Measurements from ENCODE around the gene EEFSEC. TPM values are rescaled to one million over a fixed set of nuclear protein-coding genes. Genes with fewer than 3 reads are reported as not detected.

Gene EEFSEC
- total RNA-seq, 1 experiment from 2014 or later, result 9.5 TPM

DNA sequence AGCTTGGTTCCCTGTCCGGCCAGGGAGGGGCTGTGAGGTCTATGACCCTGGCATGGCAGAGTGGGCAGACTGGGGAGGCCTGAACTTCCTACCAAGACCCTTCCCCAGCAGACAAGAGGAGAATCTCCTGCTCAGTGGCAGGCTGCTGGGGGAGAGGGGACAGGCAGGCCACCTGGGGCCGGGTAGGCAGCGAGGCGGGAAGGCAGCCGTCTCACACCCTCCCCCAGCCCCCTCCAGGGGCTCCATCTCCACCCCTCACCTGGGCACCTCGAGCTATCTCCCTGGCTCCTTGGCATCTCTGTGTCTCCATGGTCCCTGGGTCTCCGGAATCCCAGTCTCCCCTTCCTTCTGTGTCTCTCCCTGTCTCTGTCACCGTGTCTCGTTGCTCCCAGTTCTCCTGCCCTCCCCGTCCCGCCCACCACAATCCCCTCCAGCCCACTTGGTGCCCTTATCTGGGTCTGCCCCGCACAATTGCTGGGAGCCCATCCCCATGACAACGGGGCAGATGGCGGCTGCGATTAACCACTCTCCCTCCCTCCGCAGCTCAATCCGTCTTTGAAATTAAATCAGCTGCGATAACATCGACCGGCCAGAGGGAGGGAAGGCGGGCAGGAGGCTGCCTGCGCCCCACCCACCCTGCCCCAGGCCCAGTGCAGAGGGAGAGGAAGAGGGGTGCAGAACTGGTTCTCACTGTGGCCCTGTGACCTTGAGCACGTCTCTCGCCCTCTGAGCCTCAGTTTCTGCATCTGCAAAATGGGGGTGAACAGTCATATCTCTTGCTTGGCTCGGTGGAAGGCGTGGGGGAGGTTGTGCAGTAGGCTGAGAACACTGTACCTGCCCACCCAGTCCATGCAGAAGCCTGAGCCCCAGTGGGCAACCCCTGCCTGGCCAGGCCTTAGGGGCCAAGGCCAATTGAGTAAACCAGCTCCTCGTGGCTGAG lies 303.8 kb downstream of the EEFSEC start:
- no peak overlapping the region for H2AK5ac ChIP-seq (ENCODE audit: insufficient read length, low read length)

More for the DNA sequence above, 303.8 kb downstream of the EEFSEC start:
- Histone ChIP-seq H3K18ac (ENCODE audit: insufficient read length, low read depth, low read length) (no peak overlapping the region), H3K9ac (ENCODE audit: extremely low read depth, insufficient read length, low read length) (no peak overlapping the region), H3K23ac (ENCODE audit: insufficient read length, low read depth, low read length) (no peak overlapping the region), H3K27me3 (ENCODE audit: insufficient read depth, low read length) (no peaks in the 10 kb centered on the region), H2AFZ (ENCODE audit: low read length) (no peak overlapping the region), H3K4me1 (ENCODE audit: insufficient read depth, low read length) (no peaks in the 10 kb centered on the region), H4K91ac (ENCODE audit: insufficient read length, low read depth, low read length) (no peak overlapping the region), H2BK15ac (ENCODE audit: low read depth, low read length) (no peak overlapping the region), H3K4me2 (ENCODE audit: insufficient read depth, insufficient read length, low read length) (no peak overlapping the region), H3K4ac (ENCODE audit: low read depth, low read length) (no peak overlapping the region), H3K79me1 (ENCODE audit: insufficient read depth, low read depth, low read length, poor library complexity, severe bottlenecking) (no peaks in the 10 kb centered on the region), H3K23me2 (ENCODE audit: insufficient read length, low read depth, low read length, poor library complexity, severe bottlenecking) (no peaks in the 10 kb centered on the region), H2BK12ac (ENCODE audit: insufficient read length, low read depth, low read length) (no peak overlapping the region), H2BK120ac (ENCODE audit: low read depth, low read length, poor library complexity, severe bottlenecking) (no peak overlapping the region), H2BK20ac (ENCODE audit: low read depth, low read length, poor library complexity, severe bottlenecking) (no peak overlapping the region), H3K9me3 (ENCODE audit: control insufficient read depth, low read depth, low read length) (no peaks in the 10 kb centered on the region), H2BK5ac (ENCODE audit: insufficient read length, low read length) (no peak overlapping the region), H3K14ac (ENCODE audit: insufficient read depth, low read length) (peak overlapping the region; percentile 65), H4K20me1 (ENCODE audit: control insufficient read depth, insufficient read depth, insufficient read length) (no peaks in the 10 kb centered on the region), H3K56ac (ENCODE audit: insufficient read length, low read depth, low read length) (no peak overlapping the region), H3T11ph (ENCODE audit: low read length) (no peak overlapping the region), H4K5ac (ENCODE audit: insufficient read length, low read depth, low read length) (no peak overlapping the region), H3K27ac (ENCODE audit: insufficient read length, low read depth, low read length) (no peak overlapping the region), H3K79me2 (ENCODE audit: insufficient read depth, low read length) (no peaks in the 10 kb centered on the region), H4K8ac (replicated peaks; ENCODE audit: insufficient read length, low read depth, low read length) (no peak overlapping the region)
- Mint-ChIP-seq H3K27me3 (ENCODE audit: low read depth) (peaks cover 70% of the 10 kb centered on the region), H3K9me3 (peaks cover 0 to 2% of the 10 kb centered on the region in 2 experiments; a peak in 2 of 5 replicates), H3K4me1 (peaks cover 0 to 6% of the 10 kb centered on the region in 2 experiments; a peak in 1 of 4 replicates), H3K4me3 (no peak overlapping the region), H3K36me3 (ENCODE audit: insufficient read depth in 1 of 3, low read depth in 3 of 3) (no peaks in the 10 kb centered on the region), H3K27ac (no peak overlapping the region)
- no CpG with 5 or more reads among the region's 27 CpGs for WGBS (ENCODE audit: extremely low coverage, insufficient read length, low lambda C conversion rate)
- no peak for TF ChIP-seq CTCF (conservative IDR thresholded peaks at IDR 0.05)
- DNase-seq, result no peak
